Caco-2 (cell line): Measurements from ENCODE around the gene SPACA7. TPM values are rescaled to one million over a fixed set of nuclear protein-coding genes. Genes with fewer than 3 reads are reported as not detected.

ENCODE experiments used
- BruUV-seq: library from RNA; stranded (reverse); fragments of 400-500 nt; replicated peaks from 2 replicates; lab custom pipeline; 2021; lab: Mats Ljungman, UMichigan
- CTCF ChIA-PET: fragments of 300-600 bp; sonication (Branson Sonifier 250); formaldehyde crosslinking; loops from one replicate; lab custom pipeline; 2022; ENCODE audit warnings: antibody characterized with exemption; lab: Charles Lee
- POLR2A ChIA-PET: fragments of 300-600 bp; sonication (Branson Sonifier 250); formaldehyde crosslinking; loops from one replicate; lab custom pipeline; 2022; ENCODE audit warnings: antibody characterized with exemption; lab: Charles Lee
- DNase-seq, 2 experiments: peaks; one replicate each; pipeline versions ENCODE4 v3.0.0 to v3.0.0-alpha.2; 2020 to 2022
- H3K27me3 ChIP-seq: replicated peaks from 2 replicates; pipeline ENCODE4 v1.6.0; 2011; ENCODE audit warnings: low read length; ENCODE audit not compliant: control insufficient read depth, insufficient read depth
- H3K36me3 ChIP-seq: 2 replicates; pipeline ENCODE4 v1.5.1; 2011; ENCODE audit warnings: low read length; ENCODE audit not compliant: control insufficient read depth, insufficient read depth
- H3K4me1 ChIP-seq: fragments of 250-450 bp; sonication (Bioruptor Pico); 2 replicates; pipeline ENCODE4 v1.5.1; 2020; ENCODE audit warnings: mild to moderate bottlenecking
- H3K4me3 ChIP-seq: 2 replicates; pipeline ENCODE4 v1.5.1; 2011; ENCODE audit warnings: low read depth, mild to moderate bottlenecking, control low read depth, low read length
- H3K9me3 ChIP-seq: fragments of 250-450 bp; sonication (Bioruptor Pico); 2 replicates; pipeline ENCODE4 v1.5.1; 2020; ENCODE audit warnings: mild to moderate bottlenecking, moderate library complexity
- H3K27ac Mint-ChIP-seq: one replicate; pipeline ENCODE4 v1.8.0; 2022; ENCODE audit warnings: mixed read lengths; ENCODE audit not compliant: unreplicated experiment
- H3K27me3 Mint-ChIP-seq: one replicate; pipeline ENCODE4 v1.8.0; 2022; ENCODE audit warnings: mixed read lengths; ENCODE audit not compliant: insufficient read depth, unreplicated experiment
- H3K36me3 Mint-ChIP-seq: one replicate; pipeline ENCODE4 v1.8.0; 2022; ENCODE audit warnings: mild to moderate bottlenecking, mixed read lengths; ENCODE audit not compliant: insufficient read depth, unreplicated experiment
- H3K4me1 Mint-ChIP-seq: one replicate; pipeline ENCODE4 v1.8.0; 2022; ENCODE audit warnings: low read depth, mixed read lengths; ENCODE audit not compliant: unreplicated experiment
- H3K4me3 Mint-ChIP-seq: one replicate; pipeline ENCODE4 v1.8.0; 2022; ENCODE audit warnings: mild to moderate bottlenecking, moderate library complexity, mixed read lengths; ENCODE audit not compliant: unreplicated experiment
- H3K9me3 Mint-ChIP-seq: one replicate; pipeline ENCODE4 v1.8.0; 2022; ENCODE audit warnings: mixed read lengths; ENCODE audit not compliant: unreplicated experiment
- intact Hi-C: fragments of 100-400 bp; cut with micrococcal nuclease; formaldehyde crosslinking; loops from one replicate; pipeline ENCODE4 v1.10.0; 2022; ENCODE audit not compliant: unreplicated experiment
- total RNA-seq: library from RNA; stranded (reverse); gene quantifications from 2 replicates; pipeline ENCODE4 v1.2.3, GENCODE V29; 2022
- TF ChIP-seq, protein P1 (sequence below), 2 experiments: fragments of 200-600 bp in 1 of 2; IDR thresholded peaks; 1 replicate in 1 of 2; 2 replicates in 1 of 2; pipeline versions ENCODE4 v1.5.1 to v1.8.0; 2011 to 2022; ENCODE audit warnings: antibody characterized with exemption in 1 of 2, control low read depth in 1 of 2, inconsistent platforms in 1 of 2, low read depth in 1 of 2, low read length in 1 of 2, mild to moderate bottlenecking in 1 of 2, moderate library complexity in 1 of 2; ENCODE audit not compliant: insufficient read depth in 1 of 2, severe bottlenecking in 1 of 2, unreplicated experiment in 1 of 2

SPACA7 gene
- total RNA-seq, 1 experiment from 2014 or later = not detected

DNA sequence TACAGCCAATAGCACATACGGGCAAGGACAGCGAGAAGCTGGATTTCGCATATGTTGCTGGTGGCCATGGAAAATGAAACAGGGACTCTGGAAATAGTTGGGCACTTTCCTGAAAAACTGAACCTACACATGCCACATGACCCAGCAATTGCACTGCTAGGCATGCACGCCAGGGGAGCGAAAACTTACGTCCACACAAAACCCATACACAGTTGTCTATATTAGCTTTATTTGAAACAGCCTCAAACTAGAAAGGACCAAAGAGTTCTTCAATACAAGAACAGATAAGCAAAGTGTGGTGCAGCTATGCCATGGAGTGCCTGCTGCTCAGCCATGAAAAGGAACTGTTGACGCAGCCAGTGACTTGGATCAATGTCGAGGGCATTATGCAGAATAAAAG, 7.3 kb upstream of the SPACA7 start:
- H3K4me3 ChIP-seq = no peak overlapping the region
- H3K4me1 ChIP-seq = no peaks in the 10 kb centered on the region
- no peak for DNase-seq
- intact Hi-C loops = no loop called here
- POLR2A ChIA-PET = no interaction called here
- H3K27me3 ChIP-seq = no peaks in the 10 kb centered on the region
- TF ChIP-seq, protein P1, sequence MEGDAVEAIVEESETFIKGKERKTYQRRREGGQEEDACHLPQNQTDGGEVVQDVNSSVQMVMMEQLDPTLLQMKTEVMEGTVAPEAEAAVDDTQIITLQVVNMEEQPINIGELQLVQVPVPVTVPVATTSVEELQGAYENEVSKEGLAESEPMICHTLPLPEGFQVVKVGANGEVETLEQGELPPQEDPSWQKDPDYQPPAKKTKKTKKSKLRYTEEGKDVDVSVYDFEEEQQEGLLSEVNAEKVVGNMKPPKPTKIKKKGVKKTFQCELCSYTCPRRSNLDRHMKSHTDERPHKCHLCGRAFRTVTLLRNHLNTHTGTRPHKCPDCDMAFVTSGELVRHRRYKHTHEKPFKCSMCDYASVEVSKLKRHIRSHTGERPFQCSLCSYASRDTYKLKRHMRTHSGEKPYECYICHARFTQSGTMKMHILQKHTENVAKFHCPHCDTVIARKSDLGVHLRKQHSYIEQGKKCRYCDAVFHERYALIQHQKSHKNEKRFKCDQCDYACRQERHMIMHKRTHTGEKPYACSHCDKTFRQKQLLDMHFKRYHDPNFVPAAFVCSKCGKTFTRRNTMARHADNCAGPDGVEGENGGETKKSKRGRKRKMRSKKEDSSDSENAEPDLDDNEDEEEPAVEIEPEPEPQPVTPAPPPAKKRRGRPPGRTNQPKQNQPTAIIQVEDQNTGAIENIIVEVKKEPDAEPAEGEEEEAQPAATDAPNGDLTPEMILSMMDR (IDR thresholded peaks at IDR 0.05; ENCODE audit: insufficient read depth in 1 of 2, low read depth in 1 of 2, low read length in 1 of 2, severe bottlenecking in 1 of 2, unreplicated experiment in 1 of 2) = no peak
- BruUV-seq = no TSS peak
- Mint-ChIP-seq H3K4me1 (no peaks in the 10 kb centered on the region), H3K36me3 (no peaks in the 10 kb centered on the region), H3K27ac (no peak overlapping the region), H3K27me3 (peaks cover 17% of the 10 kb centered on the region), H3K4me3 (no peak overlapping the region), H3K9me3 (no peaks in the 10 kb centered on the region)
- CTCF ChIA-PET = no interaction called here
- H3K9me3 ChIP-seq = peaks cover 9% of the 10 kb centered on the region; the same call in 1 of the 2 replicates
- H3K36me3 ChIP-seq = no peaks in the 10 kb centered on the region

DNA sequence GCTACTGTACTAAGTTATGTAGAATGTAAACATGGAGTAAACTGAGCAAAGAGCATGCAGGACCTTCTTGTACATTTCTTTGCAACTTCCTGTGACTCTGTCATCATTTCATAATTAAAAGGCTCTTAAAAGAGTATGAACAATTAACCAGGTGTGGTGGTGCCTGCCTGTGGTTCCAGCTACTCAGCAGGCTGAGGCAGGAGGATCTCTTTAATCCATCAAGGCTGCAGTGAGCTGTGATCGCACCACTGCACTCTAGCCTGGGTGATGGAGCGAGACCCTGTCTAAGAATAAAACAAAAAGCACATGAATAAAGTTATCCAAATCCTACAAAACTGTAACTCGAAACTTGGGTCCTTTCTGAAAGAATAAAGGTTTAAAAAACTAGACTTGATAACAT, 5.8 kb upstream of the SPACA7 start:
- no peaks in the 10 kb centered on the region for H3K36me3 Mint-ChIP-seq
- H3K27me3 Mint-ChIP-seq = peaks cover 17% of the 10 kb centered on the region
- TF ChIP-seq, protein P1 (IDR thresholded peaks at IDR 0.05; ENCODE audit: insufficient read depth in 1 of 2, low read depth in 1 of 2, low read length in 1 of 2, severe bottlenecking in 1 of 2, unreplicated experiment in 1 of 2) = no peak
- DNase-seq = no peak
- no TSS peak for BruUV-seq
- Histone ChIP-seq H3K4me3 (no peak overlapping the region), H3K36me3 (no peaks in the 10 kb centered on the region), H3K9me3 (peaks cover 9% of the 10 kb centered on the region; the same call in 1 of the 2 replicates), H3K27me3 (no peaks in the 10 kb centered on the region), H3K4me1 (no peaks in the 10 kb centered on the region)
- H3K9me3 Mint-ChIP-seq = no peaks in the 10 kb centered on the region
- H3K27ac Mint-ChIP-seq = no peak overlapping the region
- intact Hi-C loops = no loop called here
- CTCF ChIA-PET = no interaction called here
- H3K4me1 Mint-ChIP-seq = no peaks in the 10 kb centered on the region
- no peak overlapping the region for H3K4me3 Mint-ChIP-seq
- POLR2A ChIA-PET = no interaction called here

DNA sequence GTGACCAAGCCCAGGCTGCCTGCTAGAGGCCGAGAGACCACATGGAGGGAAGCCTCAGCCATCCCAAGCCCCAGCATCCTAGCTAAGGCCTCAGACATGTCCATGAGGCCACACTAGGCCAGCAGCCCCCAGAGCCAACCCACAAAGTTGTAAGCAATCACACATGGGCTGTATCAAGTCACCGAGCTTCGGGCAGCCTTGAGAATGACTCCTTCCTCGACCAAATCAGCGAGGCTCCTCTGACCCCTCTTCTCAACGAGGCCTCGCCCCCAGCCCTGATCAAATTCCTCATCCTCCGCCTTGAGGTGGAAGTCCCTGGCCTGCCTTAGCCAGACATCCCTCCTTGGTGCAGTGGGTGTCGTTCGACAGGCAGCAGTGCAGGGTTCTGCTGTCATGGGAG, 1.9 kb upstream of the SPACA7 start:
- Mint-ChIP-seq H3K27ac (no peak overlapping the region), H3K4me3 (no peak overlapping the region), H3K27me3 (peaks cover 24% of the 10 kb centered on the region), H3K4me1 (no peaks in the 10 kb centered on the region), H3K36me3 (no peaks in the 10 kb centered on the region), H3K9me3 (no peaks in the 10 kb centered on the region)
- 0 out of 2 replicates have a peak, but pooled peaks cover 6% of the 10 kb centered on the region for H3K9me3 ChIP-seq
- TF ChIP-seq, protein P1 (IDR thresholded peaks at IDR 0.05; ENCODE audit: insufficient read depth in 1 of 2, low read depth in 1 of 2, low read length in 1 of 2, severe bottlenecking in 1 of 2, unreplicated experiment in 1 of 2) = no peak
- H3K4me3 ChIP-seq = no peak overlapping the region
- no peak for DNase-seq
- intact Hi-C loops = no loop called here
- H3K27me3 ChIP-seq = no peaks in the 10 kb centered on the region
- ChIA-PET POLR2A (no interaction called here), CTCF (no interaction called here)
- no TSS peak for BruUV-seq
- H3K4me1 ChIP-seq = no peaks in the 10 kb centered on the region
- no peaks in the 10 kb centered on the region for H3K36me3 ChIP-seq
